Hepatocyte (in vitro differentiated cells): ENCODE data around the gene RUNX1.

Experiments
- CTCF ChIP-seq: fragments of 200-600 bp; sonication (generic); IDR thresholded peaks from 2 replicates; pipeline ENCODE4 v1.5.1; 2016; ENCODE audit warnings: antibody characterized with exemption, mild to moderate bottlenecking; ENCODE audit not compliant: poor library complexity
- EZH2 ChIP-seq: fragments of 200-600 bp; sonication (generic); IDR thresholded peaks from 2 replicates; pipeline ENCODE4 v1.6.1; 2016; ENCODE audit warnings: antibody characterized with exemption, mild to moderate bottlenecking, borderline replicate concordance
- EZH2phosphoT487 ChIP-seq: fragments of 200-600 bp; sonication (generic); IDR thresholded peaks from one replicate; pipeline ENCODE4 v1.6.1; 2018; ENCODE audit warnings: antibody characterized with exemption, mild to moderate bottlenecking, low read depth, moderate library complexity; ENCODE audit not compliant: unreplicated experiment, severe bottlenecking

GRCh38 chr21:34878940-34879339, 170.2 kb downstream of the RUNX1 start:
- TF ChIP-seq CTCF: no peak
- TF ChIP-seq EZH2: no peak
- TF ChIP-seq EZH2phosphoT487: no peak
